KMS-11 (cell line): ENCODE measurements around the gene CLASRP.

Experiments used
- H2AFZ ChIP-seq: fragments of 200-600 bp; sonication (generic); 2 replicates; pipeline ENCODE4 v1.6.1; 2016; ENCODE audit warnings: antibody characterized with exemption, mixed run types, low read depth
- H3K27ac ChIP-seq: fragments of 200-600 bp; sonication (generic); 2 replicates; pipeline ENCODE4 v1.6.1; 2016; ENCODE audit warnings: mild to moderate bottlenecking, mixed run types
- H3K27me3 ChIP-seq: fragments of 200-600 bp; sonication (generic); 2 replicates; pipeline ENCODE4 v1.6.1; 2017; ENCODE audit warnings: mild to moderate bottlenecking, low read depth, mixed run types, moderate library complexity; ENCODE audit not compliant: insufficient read depth
- H3K36me3 ChIP-seq: fragments of 200-600 bp; sonication (generic); 2 replicates; pipeline ENCODE4 v1.6.1; 2017; ENCODE audit warnings: mild to moderate bottlenecking, mixed run types; ENCODE audit not compliant: insufficient read depth
- H3K4me1 ChIP-seq: fragments of 200-600 bp; sonication (generic); 2 replicates; pipeline ENCODE4 v1.6.1; 2016; ENCODE audit warnings: mild to moderate bottlenecking, low read depth, mixed run types; ENCODE audit not compliant: poor library complexity, severe bottlenecking
- H3K4me2 ChIP-seq: fragments of 200-600 bp; sonication (generic); 2 replicates; pipeline ENCODE4 v1.7.0; 2016; ENCODE audit warnings: mild to moderate bottlenecking, mixed run types
- H3K4me3 ChIP-seq: fragments of 200-600 bp; sonication (generic); IDR thresholded peaks from 2 replicates; pipeline ENCODE4 v1.6.1; 2017; ENCODE audit warnings: low read depth, low read length, mixed read lengths; ENCODE audit not compliant: insufficient read depth
- H3K79me2 ChIP-seq: fragments of 200-600 bp; sonication (generic); 2 replicates; pipeline ENCODE4 v1.6.1; 2016; ENCODE audit warnings: low read depth, mixed run types; ENCODE audit not compliant: insufficient read depth
- H3K9ac ChIP-seq: fragments of 200-600 bp; sonication (generic); 2 replicates; pipeline ENCODE4 v1.6.1; 2016; ENCODE audit warnings: mild to moderate bottlenecking, mixed run types
- H4K20me1 ChIP-seq: fragments of 200-600 bp; sonication (generic); 2 replicates; pipeline ENCODE4 v1.6.1; 2016; ENCODE audit warnings: mild to moderate bottlenecking, mixed run types; ENCODE audit not compliant: insufficient read depth
- CTCF ChIP-seq: fragments of 200-600 bp; sonication (generic); conservative IDR thresholded peaks from 2 replicates; pipeline ENCODE4 v1.6.1; 2017; ENCODE audit warnings: low read depth, mild to moderate bottlenecking, antibody characterized with exemption, low read length, moderate library complexity, mixed read lengths

Gene CLASRP

GRCh38 chr19:45050036-45050435 lies 11.2 kb downstream of the CLASRP start:
- H3K4me2 ChIP-seq, result peak overlapping the region; percentile 37; the same call in 1 of the 2 replicates
- H2AFZ ChIP-seq, result no peak overlapping the region
- H3K4me1 ChIP-seq, result peaks cover 87% of the 10 kb centered on the region
- no peaks in the 10 kb centered on the region for H3K27me3 ChIP-seq
- H3K36me3 ChIP-seq, result no peaks in the 10 kb centered on the region
- TF ChIP-seq CTCF, result no peak
- H3K9ac ChIP-seq, result no peak overlapping the region
- H4K20me1 ChIP-seq, result no peaks in the 10 kb centered on the region
- H3K79me2 ChIP-seq, result peaks cover 60% of the 10 kb centered on the region
- peak overlapping the region; percentile 53; the same call in 1 of the 2 replicates for H3K27ac ChIP-seq
- H3K4me3 ChIP-seq, result no peak overlapping the region

GRCh38 chr19:45051929-45052579 lies 13.2 kb downstream of the CLASRP start:
- no peaks in the 10 kb centered on the region for H3K36me3 ChIP-seq
- no peaks in the 10 kb centered on the region for H4K20me1 ChIP-seq
- no peak overlapping the region for H3K27ac ChIP-seq

GRCh38 chr19:45056831-45057230 lies 18.0 kb downstream of the CLASRP start:
- Histone ChIP-seq H3K9ac (no peak overlapping the region), H3K4me3 (no peak overlapping the region), H3K79me2 (no peaks in the 10 kb centered on the region; the same call in 1 of the 2 replicates), H4K20me1 (0 out of 2 replicates have a peak, but pooled peaks cover 3% of the 10 kb centered on the region), H3K36me3 (peaks cover 13% of the 10 kb centered on the region; the same call in 1 of the 2 replicates), H3K27me3 (no peaks in the 10 kb centered on the region), H3K4me1 (peaks cover 42% of the 10 kb centered on the region), H3K27ac (no peak overlapping the region), H3K4me2 (no peak overlapping the region), H2AFZ (no peak overlapping the region)
- TF ChIP-seq CTCF, result no peak

More at GRCh38 chr19:45051929-45052579, 13.2 kb downstream of the CLASRP start:
- Histone ChIP-seq H3K27me3 (no peaks in the 10 kb centered on the region), H3K4me3 (no peak overlapping the region), H3K4me2 (no peak overlapping the region), H3K9ac (no peak overlapping the region), H2AFZ (no peak overlapping the region), H3K79me2 (peaks cover 40% of the 10 kb centered on the region), H3K4me1 (peaks cover 69% of the 10 kb centered on the region)
- TF ChIP-seq CTCF, result no peak

- no peak for TF ChIP-seq CTCF
- no peak overlapping the region for H3K4me3 ChIP-seq
- no peaks in the 10 kb centered on the region; the same call in 1 of the 2 replicates for H3K79me2 ChIP-seq
- H3K4me2 ChIP-seq, result no peak overlapping the region
- no peak overlapping the region for H3K9ac ChIP-seq
- no peak overlapping the region for H2AFZ ChIP-seq
- H4K20me1 ChIP-seq, result 0 out of 2 replicates have a peak, but pooled peaks cover 3% of the 10 kb centered on the region
- H3K4me1 ChIP-seq, result peaks cover 37% of the 10 kb centered on the region
- no peaks in the 10 kb centered on the region for H3K27me3 ChIP-seq
- H3K36me3 ChIP-seq, result peaks cover 13% of the 10 kb centered on the region; the same call in 1 of the 2 replicates
- no peak overlapping the region for H3K27ac ChIP-seq
Measured at GRCh38 chr19:45057444-45057843, 18.6 kb downstream of the CLASRP start.
